Thoracic aorta (tissue), 2 donors: ENCODE measurements around the gene LGALS12. TPM values are rescaled to one million over a fixed set of nuclear protein-coding genes. Genes with fewer than 3 reads are reported as not detected.

ENCODE experiments used
- ATAC-seq: fragments of 150-250 bp; one replicate; pipeline ENCODE4 v1.8.0; 2017; ENCODE audit warnings: low read depth; ENCODE audit not compliant: insufficient number of reproducible peaks, low FRiP score
- DNase-seq: peaks from one replicate; pipeline ENCODE4 v3.0.0-alpha.2; 2020; ENCODE audit warnings: low spot score
- H3K27ac ChIP-seq, 2 donors: fragments of 200-600 bp; sonication (generic); 1 replicate in 1 of 2; 2 replicates in 1 of 2; pipeline ENCODE4 v1.5.1; 2016; ENCODE audit warnings: mild to moderate bottlenecking in 2 of 2, moderate library complexity in 2 of 2
- H3K27me3 ChIP-seq: fragments of 200-600 bp; sonication (generic); replicated peaks from 2 replicates; pipeline ENCODE4 v1.6.0; 2016; ENCODE audit warnings: mild to moderate bottlenecking; ENCODE audit not compliant: insufficient read depth
- H3K36me3 ChIP-seq: fragments of 200-600 bp; sonication (generic); one replicate; pipeline ENCODE4 v1.5.1; 2016
- H3K4me1 ChIP-seq, 2 donors: fragments of 200-600 bp; sonication (generic); 1 replicate in 1 of 2; 2 replicates in 1 of 2; pipeline versions ENCODE4 v1.5.1 to v1.6.0; 2016; ENCODE audit warnings: low read depth in 2 of 2, mild to moderate bottlenecking in 1 of 2; ENCODE audit not compliant: control insufficient read depth in 1 of 2
- H3K4me3 ChIP-seq: fragments of 200-600 bp; sonication (generic); 2 replicates; pipeline ENCODE4 v1.5.1; 2016; ENCODE audit warnings: mild to moderate bottlenecking
- H3K9me3 ChIP-seq: fragments of 200-600 bp; sonication (generic); 2 replicates; pipeline ENCODE4 v1.5.1; 2016
- CTCF ChIP-seq: fragments of 200-600 bp; sonication (generic); IDR thresholded peaks from one replicate; pipeline ENCODE4 v1.5.1; 2019; ENCODE audit warnings: antibody characterized with exemption
- total RNA-seq, 2 donors: library from RNA; depleted of rRNA; stranded (reverse); fragments of >200 nt; gene quantifications; one replicate each; pipeline versions ENCODE4 v1.1.0 to v1.2.3, GENCODE V29; 2016

LGALS12 gene
- total RNA-seq, 2 donors from 2014 or later: 0.54 TPM; not detected in 1

- no peak for ATAC-seq
- no peak for TF ChIP-seq CTCF
- H3K27ac ChIP-seq: no peak overlapping the region
- no peaks in the 10 kb centered on the region for H3K27me3 ChIP-seq
- H3K36me3 ChIP-seq: no peaks in the 10 kb centered on the region
- no peak for DNase-seq
- H3K4me3 ChIP-seq: no peak overlapping the region
- H3K9me3 ChIP-seq: no peaks in the 10 kb centered on the region
- peaks cover 6 to 13% of the 10 kb centered on the region in 2 donors for H3K4me1 ChIP-seq
Observed at GRCh38 chr11:63493127-63493526, 12.8 kb upstream of the LGALS12 start.

- Histone ChIP-seq H3K4me3 (no peak overlapping the region), H3K36me3 (no peaks in the 10 kb centered on the region), H3K27me3 (no peaks in the 10 kb centered on the region), H3K4me1 (peaks cover 6 to 11% of the 10 kb centered on the region in 2 donors), H3K27ac (no peak overlapping the region), H3K9me3 (peaks cover 5% of the 10 kb centered on the region)
- DNase-seq: no peak
- ATAC-seq: no peak
- no peak for TF ChIP-seq CTCF
Observed at GRCh38 chr11:63494975-63495374, 10.9 kb upstream of the LGALS12 start.

GRCh38 chr11:63499874-63500273, 6.0 kb upstream of the LGALS12 start:
- H3K4me1 ChIP-seq: peaks cover 3% of the 10 kb centered on the region in 2 donors
- DNase-seq (no peak), ATAC-seq (no peak)
- no peaks in the 10 kb centered on the region for H3K36me3 ChIP-seq
- no peak overlapping the region for H3K4me3 ChIP-seq
- TF ChIP-seq CTCF: no peak
- H3K27ac ChIP-seq: no peak overlapping the region
- H3K9me3 ChIP-seq: peaks cover 11% of the 10 kb centered on the region
- no peaks in the 10 kb centered on the region for H3K27me3 ChIP-seq

- Histone ChIP-seq H3K36me3 (no peaks in the 10 kb centered on the region), H3K4me3 (no peak overlapping the region), H3K9me3 (peaks cover 11% of the 10 kb centered on the region), H3K27ac (no peak overlapping the region), H3K4me1 (peaks cover 3 to 10% of the 10 kb centered on the region in 2 donors), H3K27me3 (no peaks in the 10 kb centered on the region)
- no peak for ATAC-seq
- TF ChIP-seq CTCF: no peak
- no peak for DNase-seq
Observed at GRCh38 chr11:63501236-63501635, 4.6 kb upstream of the LGALS12 start.

- ATAC-seq: no peak
- DNase-seq: no peak
- Histone ChIP-seq H3K4me1 (peaks cover 3 to 10% of the 10 kb centered on the region in 2 donors), H3K4me3 (no peak overlapping the region), H3K27me3 (no peaks in the 10 kb centered on the region), H3K27ac (no peak overlapping the region), H3K9me3 (peaks cover 11% of the 10 kb centered on the region), H3K36me3 (no peaks in the 10 kb centered on the region)
- TF ChIP-seq CTCF: no peak
Observed at GRCh38 chr11:63502252-63502820, 3.5 kb upstream of the LGALS12 start.
